Memory B cell (primary cell): Measurements from ENCODE around the gene TMEM39B.
"Not testable (repeated sequence)": the region's sequence is repeated elsewhere in the genome, so short reads cannot be mapped to it uniquely, and the experiment has no call there.

ENCODE experiments used
- ATAC-seq: fragments of 150-1000 bp; cut with Tn5 transposase; 2 replicates; pipeline ENCODE4 v1.10.0; 2021; ENCODE audit warnings: low read depth, mild to moderate bottlenecking, moderate library complexity
- DNase-seq, 2 donors: peaks; one replicate each; pipeline ENCODE4 v3.0.0; 2022; ENCODE audit warnings: low spot score in 2 of 2
- H3K27ac Mint-ChIP-seq: one replicate; pipeline ENCODE4 v1.8.0; 2022; ENCODE audit warnings: mild to moderate bottlenecking, moderate library complexity, mixed read lengths
- H3K27me3 Mint-ChIP-seq: one replicate; pipeline ENCODE4 v1.8.0; 2022; ENCODE audit warnings: mixed read lengths
- H3K36me3 Mint-ChIP-seq: one replicate; pipeline ENCODE4 v1.8.0; 2022; ENCODE audit warnings: mild to moderate bottlenecking, mixed read lengths
- H3K4me1 Mint-ChIP-seq: one replicate; pipeline ENCODE4 v1.8.0; 2022; ENCODE audit warnings: mixed read lengths
- H3K4me3 Mint-ChIP-seq: one replicate; pipeline ENCODE4 v1.8.0; 2022; ENCODE audit warnings: mild to moderate bottlenecking, moderate library complexity, mixed read lengths
- H3K9me3 Mint-ChIP-seq: one replicate; pipeline ENCODE4 v1.8.0; 2022; ENCODE audit warnings: mixed read lengths

The TMEM39B gene

GRCh38 chr1:32086381-32086780, 13.6 kb downstream of the TMEM39B start:
- not testable (repeated sequence) for DNase-seq, ATAC-seq, H3K27me3 Mint-ChIP-seq, H3K4me1 Mint-ChIP-seq, H3K4me3 Mint-ChIP-seq, H3K27ac Mint-ChIP-seq, H3K9me3 Mint-ChIP-seq
- H3K36me3 Mint-ChIP-seq, result peaks cover 16% of the 10 kb centered on the region

GRCh38 chr1:32091176-32091575, 18.4 kb downstream of the TMEM39B start:
- no peaks in the 10 kb centered on the region for H3K4me1 Mint-ChIP-seq
- H3K36me3 Mint-ChIP-seq, result peaks cover 23% of the 10 kb centered on the region
- DNase-seq (no peak), ATAC-seq (no peak)
- no peak overlapping the region for H3K27ac Mint-ChIP-seq
- H3K27me3 Mint-ChIP-seq, result no peaks in the 10 kb centered on the region
- no peak overlapping the region for H3K4me3 Mint-ChIP-seq
- H3K9me3 Mint-ChIP-seq, result no peaks in the 10 kb centered on the region

- ATAC-seq (no peak), DNase-seq (no peak)
- no peaks in the 10 kb centered on the region for H3K27me3 Mint-ChIP-seq
- no peak overlapping the region for H3K27ac Mint-ChIP-seq
- no peaks in the 10 kb centered on the region for H3K9me3 Mint-ChIP-seq
- H3K4me1 Mint-ChIP-seq, result no peaks in the 10 kb centered on the region
- no peak overlapping the region for H3K4me3 Mint-ChIP-seq
- H3K36me3 Mint-ChIP-seq, result peaks cover 20% of the 10 kb centered on the region
These were observed 18.9 kb downstream of the TMEM39B start for GRCh38 chr1:32091591-32091990.

GRCh38 chr1:32094746-32095521, 22.2 kb downstream of the TMEM39B start:
- Mint-ChIP-seq H3K27ac (no peak overlapping the region), H3K9me3 (no peaks in the 10 kb centered on the region), H3K36me3 (peaks cover 22% of the 10 kb centered on the region), H3K4me1 (no peaks in the 10 kb centered on the region), H3K4me3 (no peak overlapping the region), H3K27me3 (no peaks in the 10 kb centered on the region)
- DNase-seq, result no peak
- no peak for ATAC-seq

GRCh38 chr1:32099426-32099825, 26.7 kb downstream of the TMEM39B start:
- Mint-ChIP-seq H3K4me1 (no peaks in the 10 kb centered on the region), H3K27me3 (no peaks in the 10 kb centered on the region), H3K4me3 (no peak overlapping the region), H3K36me3 (peaks cover 20% of the 10 kb centered on the region), H3K27ac (no peak overlapping the region), H3K9me3 (no peaks in the 10 kb centered on the region)
- ATAC-seq, result no peak
- no peak for DNase-seq

GRCh38 chr1:32100359-32100758, 27.6 kb downstream of the TMEM39B start:
- Mint-ChIP-seq H3K27ac (no peak overlapping the region), H3K36me3 (peaks cover 14% of the 10 kb centered on the region), H3K27me3 (no peaks in the 10 kb centered on the region), H3K4me1 (no peaks in the 10 kb centered on the region), H3K9me3 (no peaks in the 10 kb centered on the region), H3K4me3 (no peak overlapping the region)
- ATAC-seq (no peak), DNase-seq (no peak)

- H3K4me3 Mint-ChIP-seq, result no peak overlapping the region
- ATAC-seq, result no peak
- H3K36me3 Mint-ChIP-seq, result peaks cover 9% of the 10 kb centered on the region
- no peaks in the 10 kb centered on the region for H3K9me3 Mint-ChIP-seq
- no peak for DNase-seq
- H3K27ac Mint-ChIP-seq, result no peak overlapping the region
- no peaks in the 10 kb centered on the region for H3K4me1 Mint-ChIP-seq
- no peaks in the 10 kb centered on the region for H3K27me3 Mint-ChIP-seq
These were observed 28.3 kb downstream of the TMEM39B start for GRCh38 chr1:32100807-32101708.

GRCh38 chr1:32104127-32104526, 31.4 kb downstream of the TMEM39B start:
- DNase-seq (no peak), ATAC-seq (no peak)
- Mint-ChIP-seq H3K4me1 (peaks cover 7% of the 10 kb centered on the region), H3K9me3 (no peaks in the 10 kb centered on the region), H3K4me3 (no peak overlapping the region), H3K27me3 (no peaks in the 10 kb centered on the region), H3K27ac (no peak overlapping the region), H3K36me3 (peaks cover 6% of the 10 kb centered on the region)

- Mint-ChIP-seq H3K9me3 (no peaks in the 10 kb centered on the region), H3K4me1 (peaks cover 10% of the 10 kb centered on the region), H3K36me3 (peaks cover 4% of the 10 kb centered on the region), H3K27ac (peak overlapping the region; percentile 13), H3K27me3 (no peaks in the 10 kb centered on the region), H3K4me3 (no peak overlapping the region)
- DNase-seq, result no peak
- ATAC-seq, result no peak
These were observed 32.6 kb downstream of the TMEM39B start for GRCh38 chr1:32105338-32105737.

GRCh38 chr1:32106663-32107275, 34.0 kb downstream of the TMEM39B start:
- Mint-ChIP-seq H3K9me3 (no peaks in the 10 kb centered on the region), H3K4me1 (peaks cover 22% of the 10 kb centered on the region), H3K27me3 (no peaks in the 10 kb centered on the region), H3K4me3 (peak overlapping the region; percentile 100), H3K27ac (no peak overlapping the region), H3K36me3 (peaks cover 4% of the 10 kb centered on the region)
- ATAC-seq (no peak), DNase-seq (no peak)

GRCh38 chr1:32107742-32108661, 35.3 kb downstream of the TMEM39B start, which contains the start of gene KPNA6:
KPNA6 (plus strand) TSS chr1:32108056; CDS start chr1:32108131, 75 bp downstream.
- Mint-ChIP-seq H3K9me3 (no peaks in the 10 kb centered on the region), H3K27ac (peak within 1 kb of the TSS; percentile 95), H3K4me1 (peaks cover 27% of the 10 kb centered on the region), H3K36me3 (peaks cover 1% of the 10 kb centered on the region), H3K4me3 (peak within 1 kb of the TSS; percentile 100), H3K27me3 (no peaks in the 10 kb centered on the region)
- ATAC-seq, result peak; percentile 77
- DNase-seq, result peak; percentile 86

- H3K4me1 Mint-ChIP-seq, result peaks cover 33% of the 10 kb centered on the region
- no peaks in the 10 kb centered on the region for H3K27me3 Mint-ChIP-seq
- H3K36me3 Mint-ChIP-seq, result peaks cover 1% of the 10 kb centered on the region
- H3K27ac Mint-ChIP-seq, result peak overlapping the region; percentile 95
- DNase-seq (peak in 1 of 2 donors; percentile 38), ATAC-seq (peak; percentile 66)
- peak overlapping the region; percentile 37 for H3K4me3 Mint-ChIP-seq
- no peaks in the 10 kb centered on the region for H3K9me3 Mint-ChIP-seq
These were observed 38.4 kb downstream of the TMEM39B start for GRCh38 chr1:32111040-32111623.

- peak overlapping the region; percentile 95 for H3K27ac Mint-ChIP-seq
- H3K27me3 Mint-ChIP-seq, result no peaks in the 10 kb centered on the region
- ATAC-seq (no peak), DNase-seq (no peak)
- peak overlapping the region; percentile 37 for H3K4me3 Mint-ChIP-seq
- H3K36me3 Mint-ChIP-seq, result peaks cover 4% of the 10 kb centered on the region
- H3K9me3 Mint-ChIP-seq, result no peaks in the 10 kb centered on the region
- H3K4me1 Mint-ChIP-seq, result peaks cover 36% of the 10 kb centered on the region
These were observed 39.0 kb downstream of the TMEM39B start for GRCh38 chr1:32111789-32112188.
